Epidermal melanocyte (primary cell): ENCODE data around the gene GMDS.

Experiments
- DNase-seq: peaks from one replicate; pipeline ENCODE4 v3.0.0; 2011; ENCODE audit warnings: low spot score; ENCODE audit not compliant: insufficient read length

The GMDS gene

DNA sequence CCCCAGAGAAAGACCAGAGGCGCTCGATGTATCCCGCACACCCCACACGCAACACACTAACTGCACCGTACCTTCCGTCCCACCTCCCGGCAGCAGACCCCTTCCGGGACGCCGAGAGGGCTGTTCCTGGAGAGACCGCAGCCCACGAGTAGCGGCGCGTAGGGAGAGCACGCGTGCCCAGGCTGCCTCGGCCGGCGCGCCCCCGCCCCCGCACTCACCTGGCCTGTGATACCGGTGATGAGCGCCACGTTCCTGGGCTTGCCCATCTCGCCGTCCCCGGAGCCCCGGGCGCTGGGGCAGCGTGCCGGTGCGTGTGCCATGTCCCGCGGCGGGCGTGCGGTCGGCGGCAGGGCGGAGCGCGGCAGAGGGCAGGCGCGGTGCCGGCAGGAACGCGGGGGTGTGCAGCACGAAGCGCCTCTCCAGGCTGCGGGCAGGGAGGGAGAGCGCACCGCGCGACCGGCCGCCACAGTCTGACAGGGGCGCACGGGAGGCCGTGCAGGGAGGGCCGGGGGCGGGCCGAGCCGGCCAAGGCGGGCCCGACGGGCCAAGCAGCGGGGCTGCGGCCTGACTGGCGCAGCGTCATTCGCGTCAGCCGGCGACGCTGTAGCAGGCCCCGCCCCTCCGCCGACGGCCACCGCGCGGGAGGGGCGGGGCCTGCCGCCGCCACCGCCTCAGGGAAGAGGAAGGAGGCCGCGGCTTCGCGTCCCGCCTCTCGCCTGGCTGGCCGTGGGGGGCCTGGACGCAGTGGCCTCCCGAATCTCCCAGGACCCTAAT lies at the start of gene GMDS:
Gene GMDS, minus strand, starts transcription at position 503 of the 774 bp plus-strand sequence.
- peak; percentile 84 for DNase-seq

- no peak for DNase-seq
Observed at GRCh38 chr6:2285510-2285909, 40.1 kb upstream of the GMDS start.

DNA sequence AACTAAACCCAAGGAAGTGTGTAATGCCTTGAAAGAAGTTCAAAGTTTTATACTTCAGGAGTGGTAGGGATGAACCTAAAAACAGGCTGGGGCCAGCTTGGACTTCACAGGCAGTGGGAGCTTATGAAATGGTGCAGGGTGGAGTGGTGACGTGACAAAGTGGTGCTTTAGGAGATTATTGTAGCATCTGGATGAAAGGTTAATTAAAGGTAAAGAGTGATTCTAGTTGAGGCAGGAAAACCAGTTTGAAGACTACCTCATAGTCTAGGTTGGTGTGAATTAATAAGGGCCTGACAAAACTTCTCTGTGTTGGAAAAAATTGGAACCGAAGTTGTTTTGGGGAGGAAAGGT lies 30.5 kb upstream of the GMDS start:
- DNase-seq, result no peak

DNA sequence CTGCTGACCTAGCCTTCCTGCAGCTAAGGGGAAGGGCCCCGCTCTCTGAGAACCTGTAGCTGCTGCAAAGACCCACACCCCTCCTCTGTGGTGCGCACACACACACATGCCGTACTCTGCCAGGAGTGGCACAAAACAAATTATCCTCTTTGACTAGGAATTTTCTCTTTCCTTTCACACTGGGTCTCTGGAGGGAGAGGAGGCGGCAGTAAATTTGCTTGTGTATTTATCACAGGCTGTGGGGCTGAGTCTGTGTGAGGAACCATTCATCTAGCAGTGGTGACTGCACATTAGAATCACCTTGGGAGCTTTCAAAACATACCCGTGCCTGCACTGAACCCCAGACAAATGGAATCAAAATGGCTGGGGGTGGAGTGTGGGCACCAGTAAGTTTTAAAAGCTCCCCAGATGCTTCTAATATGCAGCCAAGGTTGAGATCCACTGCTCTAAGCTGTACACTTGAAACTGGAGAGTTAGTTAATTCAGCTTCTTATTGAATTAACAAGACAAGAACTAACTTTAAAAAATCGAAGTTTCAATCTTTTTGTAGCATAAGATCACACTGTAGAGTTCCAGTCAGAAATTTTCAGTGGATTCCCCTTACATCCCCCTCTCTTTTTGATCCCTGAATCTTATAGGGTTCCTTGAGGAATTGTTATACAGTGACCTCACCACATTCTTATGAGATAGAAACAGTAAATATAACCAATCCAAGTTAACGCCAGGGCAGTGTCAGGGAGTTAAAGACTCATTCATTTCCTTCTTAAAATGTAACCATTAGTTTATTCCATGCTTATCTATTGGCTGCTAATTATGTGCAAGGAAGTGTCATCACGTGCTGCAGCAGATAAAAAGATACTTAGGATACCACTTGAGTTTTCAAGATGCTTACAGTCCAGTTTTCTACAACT lies 29.8 kb upstream of the GMDS start:
- DNase-seq, result no peak

DNA sequence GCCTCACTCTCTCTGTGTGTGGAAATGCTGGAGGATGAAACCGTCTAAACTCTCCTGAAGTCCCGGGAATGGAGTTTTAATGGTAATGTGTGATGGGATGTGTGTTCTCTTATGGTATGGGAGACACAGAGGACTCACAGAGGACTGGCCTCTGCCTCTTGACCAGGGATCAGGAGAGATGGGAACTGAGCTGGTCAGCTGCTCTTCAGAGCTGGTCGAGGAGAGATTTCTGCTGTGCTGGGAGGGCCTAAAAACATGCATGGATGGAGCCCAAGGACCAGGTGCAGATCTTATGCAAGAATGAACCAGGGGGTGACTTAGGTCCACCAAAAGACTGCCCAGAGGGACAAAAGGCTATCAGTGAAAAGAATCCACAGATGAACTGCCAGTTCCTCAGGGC lies 27.3 kb upstream of the GMDS start:
- no peak for DNase-seq

- DNase-seq, result no peak
Observed at GRCh38 chr6:2270054-2270453, 24.6 kb upstream of the GMDS start.

DNA sequence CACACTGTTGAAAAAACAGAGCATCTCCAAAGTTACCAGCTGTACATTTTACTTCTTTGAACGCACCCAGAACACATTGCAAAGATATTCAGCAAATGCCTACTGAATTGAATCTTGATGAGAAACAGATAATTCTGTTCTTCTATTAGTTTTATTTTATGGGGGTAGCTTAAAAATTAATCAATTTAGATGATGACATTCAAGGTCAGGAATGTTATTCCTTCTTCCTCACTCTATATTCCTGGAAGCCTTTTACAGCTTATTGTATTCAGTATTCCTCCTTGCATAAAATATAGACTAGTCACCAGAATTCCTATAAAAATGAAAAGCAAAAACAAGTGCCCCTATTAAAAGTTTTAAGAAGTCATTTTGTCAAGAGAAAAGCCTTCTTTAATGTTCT lies 21.4 kb upstream of the GMDS start:
- DNase-seq, result no peak

DNA sequence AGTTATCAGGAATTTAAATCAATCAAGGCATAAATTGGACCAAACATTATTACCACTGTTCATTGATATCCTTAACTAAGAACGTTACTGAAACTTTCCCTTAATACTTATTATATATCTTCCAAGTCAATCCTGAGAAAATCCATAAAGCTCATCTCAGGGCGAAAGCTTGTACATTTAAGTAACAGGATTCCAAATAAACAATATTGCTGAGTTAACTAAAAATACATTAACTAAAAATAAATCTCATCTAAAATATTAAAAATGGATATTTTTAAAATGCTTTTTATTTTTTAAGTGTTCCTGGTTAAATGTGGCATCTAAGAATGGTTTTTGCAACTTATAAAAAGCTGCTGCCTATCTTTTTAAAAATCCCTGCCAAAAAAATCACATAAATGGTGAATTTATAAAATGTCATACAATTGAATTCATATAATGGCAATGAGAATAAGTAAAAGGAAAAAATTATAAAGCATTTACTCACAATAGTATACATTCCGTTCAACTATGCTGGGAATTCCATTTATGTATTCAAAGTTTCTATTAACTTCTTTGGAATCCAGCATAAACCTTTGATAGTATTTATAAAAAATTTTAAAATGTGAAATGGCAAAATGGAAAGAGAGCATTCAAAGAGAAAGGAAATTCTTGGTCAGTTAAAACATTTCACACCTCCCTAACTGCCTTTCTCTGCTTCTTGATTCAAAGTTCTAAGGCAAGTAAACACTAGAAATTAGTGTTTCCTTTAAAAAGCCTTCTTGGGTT lies 20.8 kb upstream of the GMDS start:
- no peak for DNase-seq

DNA sequence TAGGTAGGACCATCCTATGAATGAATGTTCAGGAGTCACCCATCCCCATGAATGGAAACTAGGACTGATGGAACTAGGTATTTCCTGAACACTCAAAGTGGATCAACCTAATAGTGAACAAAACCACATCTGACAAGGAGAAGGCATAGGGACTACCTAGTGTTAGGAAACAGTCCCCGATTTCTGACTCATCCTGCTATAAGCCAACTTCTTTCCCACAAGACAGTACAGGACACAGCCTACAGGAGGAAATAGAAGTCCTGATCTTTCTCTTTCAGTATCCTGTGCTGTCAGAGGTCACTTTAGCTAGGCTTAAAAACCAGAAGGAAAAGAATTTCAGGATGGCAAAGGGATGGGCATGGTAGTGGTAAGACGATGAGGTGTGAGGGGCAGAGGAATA lies 19.5 kb upstream of the GMDS start:
- DNase-seq, result no peak

DNA sequence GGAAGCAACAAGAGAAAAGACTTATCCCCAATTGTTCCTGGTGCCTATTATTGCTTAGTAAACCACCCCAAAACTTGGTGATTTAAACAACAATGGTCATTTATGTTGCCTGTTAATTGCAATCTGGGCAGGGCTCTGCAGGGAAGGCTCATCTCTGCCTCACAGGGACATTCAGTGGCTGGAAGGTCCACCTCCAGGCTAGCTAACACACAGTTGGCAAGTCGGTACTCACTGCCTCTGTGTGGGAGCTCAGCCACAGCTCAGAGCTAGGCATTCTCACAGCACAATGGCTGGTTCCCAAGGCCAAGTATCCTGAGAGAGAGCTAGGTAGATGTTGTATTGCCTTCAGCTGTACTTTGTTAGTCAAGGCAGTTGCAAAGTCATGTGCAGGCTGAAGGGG lies 18.5 kb upstream of the GMDS start:
- DNase-seq, result no peak

DNA sequence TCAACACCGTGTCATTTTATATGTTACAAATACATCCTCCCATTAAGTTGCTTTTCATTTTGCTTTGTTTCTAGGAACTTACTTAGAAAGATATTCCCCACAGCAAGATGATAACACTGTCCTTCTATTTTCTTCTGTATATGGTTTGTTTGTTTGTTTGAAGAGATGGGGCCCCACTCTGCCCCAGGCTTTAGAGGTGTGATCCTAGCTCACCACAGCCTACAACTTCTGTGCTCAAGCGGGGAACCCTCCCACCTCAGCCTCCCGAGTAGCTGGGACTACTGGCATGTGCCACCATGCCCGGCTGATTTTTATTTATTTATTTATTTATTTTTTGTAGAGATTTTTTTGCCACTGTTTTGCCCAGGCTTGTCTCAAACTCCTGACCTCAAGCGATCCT lies 14.2 kb upstream of the GMDS start:
- DNase-seq, result no peak

DNA sequence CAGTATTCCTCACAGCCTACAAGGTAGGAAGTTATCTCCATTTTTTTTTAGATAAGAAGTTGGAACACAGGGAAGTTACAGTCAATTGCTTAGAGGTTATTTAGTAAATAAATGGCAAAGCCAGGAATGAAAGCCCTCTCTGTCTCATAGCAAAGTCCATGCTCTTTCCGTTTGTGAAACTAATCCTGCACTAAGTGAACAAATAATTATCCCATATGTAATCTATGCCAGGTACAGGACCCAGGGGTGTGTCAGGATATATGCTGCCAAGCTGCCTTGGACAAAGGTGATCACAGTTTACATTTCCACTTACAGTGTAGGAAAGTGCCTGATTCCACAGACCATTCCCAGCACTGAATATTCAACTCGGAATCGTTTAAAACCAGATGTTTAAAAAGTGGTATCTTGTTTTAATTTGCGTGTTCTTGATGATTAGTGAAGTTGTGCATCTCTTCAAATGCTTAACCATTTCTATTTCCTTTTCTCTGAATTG lies 13.6 kb upstream of the GMDS start:
- no peak for DNase-seq

DNA sequence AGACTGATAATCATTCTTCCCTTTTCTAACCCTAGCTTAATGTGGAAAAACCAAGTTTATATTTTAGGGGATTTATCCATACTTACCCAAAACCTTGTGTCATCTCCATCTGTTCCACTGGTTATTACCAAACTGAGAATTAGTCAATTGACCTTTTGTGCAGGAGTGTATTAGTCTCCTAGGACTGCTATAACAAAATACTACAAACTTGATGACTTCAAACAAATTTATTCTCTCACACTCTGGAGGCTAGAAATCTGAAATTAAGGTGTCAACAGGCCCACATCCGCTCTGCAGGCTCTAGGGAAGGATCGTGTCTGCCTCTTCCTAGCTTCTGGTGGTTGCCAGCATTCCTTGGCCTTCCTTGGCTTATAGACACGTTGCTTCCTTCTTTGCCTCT lies 12.7 kb upstream of the GMDS start:
- DNase-seq, result no peak

GRCh38 chr6:2257363-2257762 lies 12.0 kb upstream of the GMDS start:
- no peak for DNase-seq

GRCh38 chr6:2254747-2255146 lies 9.3 kb upstream of the GMDS start:
- DNase-seq, result no peak

GRCh38 chr6:2249126-2249525 lies 3.7 kb upstream of the GMDS start:
- DNase-seq, result no peak

- no peak for DNase-seq
Observed at GRCh38 chr6:2247664-2248063, 2.3 kb upstream of the GMDS start.

- DNase-seq, result no peak
Observed at GRCh38 chr6:2245877-2246863, 765 bp upstream of the GMDS start.

DNA sequence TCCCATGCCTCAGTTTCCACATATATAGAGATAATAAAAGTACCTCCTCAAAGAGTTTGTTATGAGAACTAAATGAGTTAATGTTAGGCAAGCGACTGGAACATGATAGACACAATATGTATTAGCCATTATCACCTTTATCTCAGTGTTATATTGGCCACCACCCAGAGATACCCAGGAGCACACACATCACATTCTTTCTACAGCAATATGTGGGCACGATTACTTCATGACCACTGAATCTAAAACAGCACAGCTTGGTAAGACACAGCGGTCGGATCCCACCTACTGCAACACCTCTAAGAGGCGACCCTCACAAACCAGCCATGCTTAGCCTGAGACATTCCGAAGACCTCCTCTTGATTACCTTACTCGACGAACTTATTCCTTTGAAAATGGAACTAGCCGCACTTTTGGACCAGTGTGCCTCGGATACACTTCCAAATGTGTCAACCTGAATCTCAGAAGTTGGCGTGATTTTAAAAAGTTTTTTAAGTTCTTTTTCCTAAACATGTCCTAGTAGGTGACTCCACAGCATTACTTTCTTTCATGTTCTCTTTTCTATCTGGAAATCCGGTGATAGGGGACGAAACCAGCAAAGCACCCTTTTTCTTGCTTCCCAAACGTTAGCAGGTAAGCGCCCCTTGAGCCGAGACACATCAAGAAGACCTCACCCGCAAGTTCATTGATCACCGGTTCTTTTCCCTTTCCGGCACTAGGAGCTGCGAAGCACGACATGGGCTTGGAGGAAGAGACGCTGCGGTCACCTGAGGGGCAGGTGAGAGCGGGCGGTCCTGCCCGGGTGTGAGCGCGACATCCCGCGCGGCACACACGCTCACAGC lies 923 bp downstream of the GMDS start:
- no peak for DNase-seq

- DNase-seq, result no peak
Observed at GRCh38 chr6:2242311-2242710, 3.1 kb downstream of the GMDS start.
